GM12878 (cell line): ENCODE results near the gene NUAK2. TPM values are rescaled to one million over a fixed set of nuclear protein-coding genes. Genes with fewer than 3 reads are reported as not detected.

Experiments
- ATAC-seq: fragments of 200-7000 bp; cut with Tn5 transposase; 3 replicates; pipeline ENCODE4 v1.9.1; 2020; ENCODE audit warnings: mild to moderate bottlenecking, moderate library complexity
- BruUV-seq: library from RNA; stranded (reverse); fragments of 400-500 nt; replicated peaks from 2 replicates; lab custom pipeline; 2021; lab: Mats Ljungman, UMichigan
- CTCF ChIA-PET: fragments of 300-600 bp; sonication (Branson Sonifier 250); formaldehyde crosslinking; extraction: SDS; loops from one replicate; lab custom pipeline; 2021; ENCODE audit warnings: inconsistent platforms; lab: Yijun Ruan, JAX
- POLR2A ChIA-PET: fragments of 350-600 bp; formaldehyde crosslinking; extraction: SDS; loops from one replicate; lab custom pipeline; 2021; ENCODE audit warnings: inconsistent platforms; lab: Charles Lee
- RAD21 ChIA-PET: fragments of 300-600 bp; sonication (Branson Sonifier 250); formaldehyde crosslinking; loops from one replicate; lab custom pipeline; 2023; ENCODE audit warnings: antibody characterized with exemption; ENCODE audit not compliant: unreplicated experiment; lab: Charles Lee
- SMC1A ChIA-PET: fragments of 300-600 bp; sonication (Branson Sonifier 250); formaldehyde crosslinking; loops from one replicate; lab custom pipeline; 2023; ENCODE audit not compliant: unreplicated experiment, uncharacterized antibody; lab: Charles Lee
- DNase-seq: peaks from one replicate; pipeline ENCODE4 v3.0.0-alpha.2; 2011; ENCODE audit warnings: low read depth, low spot score
- FAIRE-seq: peaks from 3 replicates; lab custom pipeline; 2011; peaks lifted over from hg19 to GRCh38; lab: Jason Lieb, UNC
- H2AFZ ChIP-seq: 2 replicates; pipeline ENCODE4 v1.6.0; 2011; ENCODE audit warnings: low read depth, low read length, control low read depth; ENCODE audit not compliant: control insufficient read depth
- H3K27ac ChIP-seq: 2 replicates; pipeline ENCODE4 v1.5.1; 2011; ENCODE audit warnings: control low read depth; ENCODE audit not compliant: control insufficient read depth, insufficient read depth
- H3K27me3 ChIP-seq, 2 experiments: replicated peaks in 1 of 2; 2 replicates each; pipeline versions ENCODE4 v1.6.0 to v1.6.1; 2011; ENCODE audit warnings: low read length in 1 of 2; ENCODE audit not compliant: control insufficient read depth in 2 of 2, insufficient read depth in 2 of 2
- H3K36me3 ChIP-seq, 2 experiments: 2 replicates each; pipeline ENCODE4 v1.5.1; 2011; ENCODE audit warnings: low read length in 1 of 2; ENCODE audit not compliant: control insufficient read depth in 2 of 2, insufficient read depth in 2 of 2
- H3K4me1 ChIP-seq: 2 replicates; pipeline ENCODE4 v1.6.1; 2011; ENCODE audit warnings: mild to moderate bottlenecking, low read length, moderate library complexity, mixed read lengths; ENCODE audit not compliant: control insufficient read depth, insufficient read depth
- H3K4me2 ChIP-seq: 2 replicates; pipeline ENCODE4 v1.6.0; 2011; ENCODE audit warnings: control low read depth; ENCODE audit not compliant: control insufficient read depth, insufficient read depth
- H3K4me3 ChIP-seq: fragments of 200-600 bp; sonication (generic); 2 replicates; pipeline ENCODE4 v1.5.1; 2016
- H3K79me2 ChIP-seq: 2 replicates; pipeline ENCODE4 v1.6.0; 2011; ENCODE audit warnings: low read length; ENCODE audit not compliant: control insufficient read depth, insufficient read depth
- H3K9ac ChIP-seq: 2 replicates; pipeline ENCODE4 v1.8.0; 2011; ENCODE audit warnings: low read length, control low read depth, mixed read lengths; ENCODE audit not compliant: control insufficient read depth, insufficient read depth
- H3K9me3 ChIP-seq: replicated peaks from 3 replicates; pipeline ENCODE4 v1.5.1; 2011; ENCODE audit warnings: mild to moderate bottlenecking, low read length; ENCODE audit not compliant: control insufficient read depth, insufficient read depth
- H4K20me1 ChIP-seq: 2 replicates; pipeline ENCODE4 v1.6.0; 2011; ENCODE audit not compliant: control insufficient read depth, insufficient read depth
- ATF7 ChIP-seq: fragments of 450-650 bp; IDR thresholded peaks from 2 replicates; pipeline ENCODE4 v1.6.1; 2016; ENCODE audit warnings: low read depth, mild to moderate bottlenecking
- CBX5 ChIP-seq: sonication (generic); IDR thresholded peaks from 2 replicates; pipeline ENCODE4 v1.6.1; 2016; ENCODE audit warnings: low read depth, moderate library complexity, mild to moderate bottlenecking, inconsistent platforms
- CREB1 ChIP-seq: IDR thresholded peaks from 2 replicates; pipeline ENCODE4 v1.6.1; 2012; ENCODE audit warnings: low read depth, mild to moderate bottlenecking, inconsistent platforms
- EED ChIP-seq: sonication (generic); IDR thresholded peaks from 2 replicates; pipeline ENCODE4 v1.6.1; 2016; ENCODE audit warnings: antibody characterized with exemption, low read depth
- EZH2 ChIP-seq: IDR thresholded peaks from 2 replicates; pipeline ENCODE4 v1.6.1; 2012; ENCODE audit warnings: low read depth, mild to moderate bottlenecking, control low read depth, inconsistent platforms, low read length, borderline replicate concordance; ENCODE audit not compliant: control insufficient read depth
- FOXK2 ChIP-seq: fragments of 450-650 bp; IDR thresholded peaks from 2 replicates; pipeline ENCODE4 v1.6.1; 2017; ENCODE audit warnings: mild to moderate bottlenecking, moderate library complexity
- NR2F1 ChIP-seq: fragments of 450-650 bp; conservative IDR thresholded peaks from 2 replicates; pipeline ENCODE4 v1.6.1; 2017; ENCODE audit warnings: mild to moderate bottlenecking
- ZNF217 ChIP-seq: fragments of 450-650 bp; IDR thresholded peaks from 2 replicates; pipeline ENCODE4 v1.6.1; 2017; ENCODE audit warnings: antibody characterized with exemption, mild to moderate bottlenecking
- WGBS: methylation state at CpG from one replicate; pipeline ENCODE4 v1.1.6; 2016; ENCODE audit warnings: low lambda C conversion rate; ENCODE audit not compliant: insufficient replicate concordance, insufficient coverage; ENCODE audit errors: missing lambda C conversion rate; 5-methylcytosine and 5-hydroxymethylcytosine counted together
- in situ Hi-C: fragments of 300-500 bp; cut with MboI; formaldehyde crosslinking; loops from 9 replicates; pipeline ENCODE4 v1.14.3; 2018; ENCODE audit warnings: mixed read lengths
- intact Hi-C: fragments of 100-400 bp; cut with micrococcal nuclease; formaldehyde crosslinking; loops from one replicate; pipeline ENCODE4 v1.14.2; 2022; ENCODE audit not compliant: unreplicated experiment
- polyA plus RNA-seq, 11 experiments: library from polyadenylated mRNA; depleted of rRNA in 4 of 11; unstranded in 6 of 11; stranded (reverse) in 5 of 11; fragments of >200 nt; fragmentation: Nextera tagmentation in 4 of 11; fragmentation: Illumina TruSeq in 1 of 11; extraction: Ambion mirVana in 4 of 11; extraction: Trizol in 1 of 11; gene quantifications; 1 replicate in 1 of 11; 2 replicates in 10 of 11; pipeline versions ENCODE4 v1.2.1 to v1.2.3, GENCODE V29; 2011 to 2016; ENCODE audit warnings: inconsistent platforms in 2 of 11, missing spikeins in 2 of 11, low read depth in 1 of 11
- total RNA-seq, 4 experiments: library from RNA; depleted of rRNA in 3 of 4; stranded (reverse); fragments of >200 nt in 3 of 4; fragmentation: Illumina TruSeq in 1 of 4; extraction: Trizol in 1 of 4; gene quantifications; 2 replicates each; pipeline versions ENCODE4 v1.2.1 to v1.2.3, GENCODE V29; 2013 to 2021
- TF ChIP-seq, protein P1 (sequence below): IDR thresholded peaks from 2 replicates; pipeline ENCODE4 v1.6.1; 2012; ENCODE audit warnings: low read depth, low read length, improper control_type of control experiment

The NUAK2 gene
- total and polyA plus RNA-seq, 10 of the 15 experiments (the other 5 are each of a cell fraction or from before 2014, with no cell fraction given), result 0.27 to 3.0 (median 1.2) TPM

GRCh38 chr1:205301842-205302588 is 19.5 kb downstream of the NUAK2 start (continued):
- no peak for TF ChIP-seq ATF7
- TF ChIP-seq, protein P1, sequence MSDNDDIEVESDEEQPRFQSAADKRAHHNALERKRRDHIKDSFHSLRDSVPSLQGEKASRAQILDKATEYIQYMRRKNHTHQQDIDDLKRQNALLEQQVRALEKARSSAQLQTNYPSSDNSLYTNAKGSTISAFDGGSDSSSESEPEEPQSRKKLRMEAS, result no peak

DNA sequence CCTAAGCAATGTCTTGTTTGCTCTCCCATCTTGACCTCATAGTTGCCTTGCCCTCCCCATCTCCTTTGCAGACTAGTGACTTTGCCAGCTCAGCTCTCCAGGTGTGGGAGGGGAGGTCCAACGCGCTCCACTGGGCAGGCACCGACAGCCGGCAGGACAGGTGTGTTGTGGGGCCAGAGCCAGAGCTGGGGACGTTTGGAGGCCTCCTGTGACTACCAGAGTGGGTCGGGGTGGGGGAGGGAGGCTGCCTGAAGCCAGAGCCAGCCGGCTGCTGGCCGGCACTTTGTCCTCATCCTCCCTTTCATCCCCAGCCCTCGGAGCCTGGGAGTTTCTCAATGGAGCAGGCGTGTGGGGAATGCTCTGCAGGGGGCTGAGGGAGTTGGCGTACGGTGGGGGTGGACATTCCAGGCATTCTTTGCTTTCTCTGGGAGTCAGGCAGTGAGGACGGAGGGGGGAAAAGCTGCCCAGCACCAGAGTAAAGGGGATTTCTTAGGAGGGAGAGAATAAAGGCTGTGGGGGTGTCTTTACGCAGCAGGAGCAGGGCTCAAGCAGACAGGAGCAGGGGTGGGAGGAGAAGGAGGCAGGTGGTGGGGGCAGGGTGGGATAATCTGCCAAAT is 20.2 kb downstream of the NUAK2 start:
- POLR2A ChIA-PET, result interaction anchor here (0.6 to 2.5 kb wide), 4 partner anchors 12 to 45 kb away, joined by 3 to 9 read pairs (median 4); no protein-coding TSS in a partner anchor
- intact Hi-C loops, result no loop called here
- Histone ChIP-seq H3K9ac (no peak overlapping the region), H3K9me3 (no peaks in the 10 kb centered on the region), H3K36me3 (no peaks in the 10 kb centered on the region; a peak in 1 of 4 replicates), H3K79me2 (no peaks in the 10 kb centered on the region), H3K4me3 (no peak overlapping the region), H3K27ac (no peak overlapping the region), H4K20me1 (no peaks in the 10 kb centered on the region), H3K4me2 (no peak overlapping the region), H2AFZ (no peak overlapping the region), H3K4me1 (no peaks in the 10 kb centered on the region), H3K27me3 (no peaks in the 10 kb centered on the region; a peak in 1 of 4 replicates)
- no TSS peak for BruUV-seq
- CTCF ChIA-PET, result interaction anchor here (1.4 to 59.5 kb wide), 2 partner anchors 31 to 34 kb away, joined by 3 to 2333 read pairs; no protein-coding TSS in a partner anchor
- DNase-seq (no peak), FAIRE-seq (no peak), ATAC-seq (peak; percentile 62)
- TF ChIP-seq FOXK2, result no peak
- TF ChIP-seq NR2F1, result no peak
- TF ChIP-seq ZNF217, result no peak
- TF ChIP-seq CBX5, result no peak
- 0 out of 2 replicates have a peak, but pooled peaks have one; percentile 15 for TF ChIP-seq EED
- TF ChIP-seq CREB1, result no peak
- TF ChIP-seq EZH2, result no peak
- SMC1A ChIA-PET, result interaction anchor here (0.9 to 2.2 kb wide), 5 partner anchors 12 to 24 kb away, joined by 3 to 12 read pairs (median 5); no protein-coding TSS in a partner anchor
- RAD21 ChIA-PET, result interaction anchor here (0.9 to 2.1 kb wide), 5 partner anchors 12 to 24 kb away, joined by 3 to 9 read pairs (median 3); no protein-coding TSS in a partner anchor
- 59% methylated on average over 14 of the region's 14 CpGs for WGBS
- in situ Hi-C loops, result no loop called here
